Activated naive CD4-positive, alpha-beta T cell treated with anti-CD3 and anti-CD28 coated beads, Interleukin-2, amount 10 ng/mL, durations not matched to agents 7 days and 5 days (primary cell): ENCODE results near the gene USF1.

Experiments used
- CTCF ChIA-PET: fragments of 350-600 bp; sonication (Branson Sonifier 250); formaldehyde crosslinking; loops from one replicate; lab custom pipeline; 2021; ENCODE audit warnings: antibody characterized with exemption; lab: Charles Lee
- DNase-seq: peaks from one replicate; pipeline ENCODE4 v3.0.0-alpha.2; 2020
- H3K27ac Mint-ChIP-seq: one replicate; pipeline ENCODE4 v1.8.0; 2021; ENCODE audit warnings: mild to moderate bottlenecking, moderate library complexity, mixed read lengths
- H3K27me3 Mint-ChIP-seq: one replicate; pipeline ENCODE4 v1.8.0; 2021; ENCODE audit warnings: mild to moderate bottlenecking, mixed read lengths
- H3K36me3 Mint-ChIP-seq: one replicate; pipeline ENCODE4 v1.8.0; 2021; ENCODE audit warnings: mixed read lengths
- H3K4me1 Mint-ChIP-seq: one replicate; pipeline ENCODE4 v1.8.0; 2021; ENCODE audit warnings: mixed read lengths
- H3K4me3 Mint-ChIP-seq: one replicate; pipeline ENCODE4 v1.8.0; 2021; ENCODE audit warnings: mild to moderate bottlenecking, moderate library complexity, mixed read lengths
- H3K9me3 Mint-ChIP-seq: one replicate; pipeline ENCODE4 v1.8.0; 2021; ENCODE audit warnings: mixed read lengths

The USF1 gene

GRCh38 chr1:161052899-161053298, 7.1 kb upstream of the USF1 start:
- Mint-ChIP-seq H3K27me3 (no peaks in the 10 kb centered on the region), H3K4me3 (no peak overlapping the region), H3K4me1 (peaks cover 23% of the 10 kb centered on the region), H3K36me3 (peaks cover 76% of the 10 kb centered on the region), H3K9me3 (no peaks in the 10 kb centered on the region), H3K27ac (no peak overlapping the region)
- CTCF ChIA-PET = no interaction called here
- no peak for DNase-seq

DNA sequence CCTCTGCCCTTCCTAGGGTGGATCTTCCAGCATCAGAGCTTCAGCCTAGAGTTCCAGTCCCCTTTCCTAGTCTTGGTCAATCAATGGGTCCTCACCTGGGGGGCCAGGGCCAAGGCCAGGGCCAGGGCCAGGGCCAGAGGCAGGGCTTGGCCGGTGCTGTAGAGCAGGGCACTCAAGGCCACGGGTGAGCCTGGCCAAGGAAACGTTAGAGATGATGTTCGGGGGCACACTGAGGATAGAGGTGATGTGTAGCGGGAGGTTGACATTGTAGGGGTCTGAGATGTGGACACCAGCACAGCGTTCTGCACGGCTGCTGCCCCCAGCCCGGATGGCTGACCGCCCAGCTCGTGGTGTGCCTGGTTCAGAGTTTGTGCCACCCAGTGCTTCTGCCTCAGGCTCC, 5.4 kb upstream of the USF1 start:
- H3K4me3 Mint-ChIP-seq = no peak overlapping the region
- DNase-seq = no peak
- CTCF ChIA-PET = no interaction called here
- H3K27ac Mint-ChIP-seq = no peak overlapping the region
- H3K4me1 Mint-ChIP-seq = peaks cover 28% of the 10 kb centered on the region
- peaks cover 78% of the 10 kb centered on the region for H3K36me3 Mint-ChIP-seq
- H3K27me3 Mint-ChIP-seq = no peaks in the 10 kb centered on the region
- no peaks in the 10 kb centered on the region for H3K9me3 Mint-ChIP-seq

GRCh38 chr1:161048949-161049722, 3.4 kb upstream of the USF1 start:
- Mint-ChIP-seq H3K27me3 (no peaks in the 10 kb centered on the region), H3K27ac (peak overlapping the region; percentile 70), H3K4me1 (peaks cover 34% of the 10 kb centered on the region), H3K36me3 (peaks cover 81% of the 10 kb centered on the region), H3K4me3 (peak overlapping the region; percentile 4), H3K9me3 (no peaks in the 10 kb centered on the region)
- DNase-seq = no peak
- CTCF ChIA-PET = no interaction called here

DNA sequence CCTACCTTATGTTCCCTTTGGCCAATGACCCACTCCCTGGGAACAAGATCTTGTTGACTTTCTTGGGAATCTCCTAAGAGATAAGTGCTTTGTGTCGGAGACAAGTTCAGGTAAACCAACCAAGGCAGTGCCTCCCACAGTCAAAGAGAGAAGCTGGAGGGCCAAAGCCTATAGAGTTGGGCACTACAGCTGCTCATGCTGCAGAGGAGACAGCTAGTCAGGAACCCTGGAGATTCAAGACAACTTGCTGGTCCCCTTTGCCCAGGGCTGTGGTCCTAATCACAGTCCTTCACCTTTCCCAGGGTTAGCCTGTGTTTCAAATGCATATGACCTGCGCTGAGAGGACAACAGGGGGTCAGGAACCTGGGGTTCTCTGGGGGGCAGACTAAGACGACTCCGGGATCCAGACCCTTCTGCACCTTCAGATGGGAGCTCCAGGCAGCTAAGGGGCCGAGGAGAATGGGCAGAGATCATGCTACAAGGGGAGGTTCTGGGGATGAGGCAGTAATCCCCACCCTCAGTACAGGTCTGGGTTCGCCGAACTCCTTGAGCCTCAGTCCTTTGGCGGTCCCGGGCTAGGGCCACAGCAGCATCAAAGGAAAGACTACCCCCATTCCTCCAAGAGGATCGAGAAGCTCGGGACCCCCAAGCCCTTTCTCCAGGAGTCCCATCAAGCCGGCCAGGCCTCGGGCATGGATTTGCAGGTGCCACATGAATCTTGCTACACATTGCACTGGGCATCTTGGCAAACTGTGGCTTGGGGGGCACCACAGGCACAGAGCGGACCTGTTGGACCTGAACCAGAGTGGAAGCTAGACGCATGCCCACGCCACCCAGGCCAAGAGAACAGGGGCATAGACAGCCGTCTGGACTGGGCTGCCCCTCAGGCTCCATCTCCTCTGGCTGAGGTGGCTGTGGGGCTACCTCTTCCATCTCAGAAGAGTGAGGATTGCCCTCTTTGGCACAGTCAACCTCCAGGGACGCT, 2.0 kb upstream of the USF1 start:
- Mint-ChIP-seq H3K36me3 (peaks cover 74% of the 10 kb centered on the region), H3K9me3 (no peaks in the 10 kb centered on the region), H3K4me3 (no peak overlapping the region), H3K4me1 (peaks cover 43% of the 10 kb centered on the region), H3K27ac (peak overlapping the region; percentile 97), H3K27me3 (no peaks in the 10 kb centered on the region)
- DNase-seq = no peak
- CTCF ChIA-PET = interaction anchor here (0.8 to 4.8 kb wide), 3 partner anchors 23 to 92 kb away, joined by 3 to 35 read pairs (median 33); partner anchors contain the start of genes ARHGAP30 and KLHDC9

- no peak for DNase-seq
- Mint-ChIP-seq H3K4me3 (peak overlapping the region; percentile 86), H3K27ac (peak overlapping the region; percentile 97), H3K9me3 (no peaks in the 10 kb centered on the region), H3K36me3 (peaks cover 76% of the 10 kb centered on the region), H3K4me1 (peaks cover 52% of the 10 kb centered on the region), H3K27me3 (no peaks in the 10 kb centered on the region)
- CTCF ChIA-PET = interaction anchor here (0.5 to 4.8 kb wide), 6 partner anchors 12 to 93 kb away, joined by 3 to 35 read pairs (median 3); partner anchors contain the start of genes ARHGAP30 and KLHDC9
Observed at GRCh38 chr1:161046605-161047228, 940 bp upstream of the USF1 start.

GRCh38 chr1:161044908-161045735, 655 bp downstream of the USF1 start:
- peak; percentile 82 for DNase-seq
- Mint-ChIP-seq H3K27ac (peak overlapping the region; percentile 97), H3K27me3 (no peaks in the 10 kb centered on the region), H3K4me3 (peak overlapping the region; percentile 86), H3K4me1 (peaks cover 57% of the 10 kb centered on the region), H3K36me3 (peaks cover 80% of the 10 kb centered on the region), H3K9me3 (no peaks in the 10 kb centered on the region)
- CTCF ChIA-PET = interaction anchor here (0.7 to 4.8 kb wide), 8 partner anchors 9 to 93 kb away, joined by 3 to 35 read pairs (median 4); partner anchors contain the start of genes ARHGAP30 and KLHDC9

GRCh38 chr1:161044535-161044907, 1.3 kb downstream of the USF1 start:
- no peaks in the 10 kb centered on the region for H3K27me3 Mint-ChIP-seq
- no peaks in the 10 kb centered on the region for H3K9me3 Mint-ChIP-seq
- CTCF ChIA-PET = interaction anchor here (0.9 to 4.8 kb wide), 5 partner anchors 10 to 53 kb away, joined by 3 to 35 read pairs (median 8); partner anchors contain the start of genes ARHGAP30 and KLHDC9
- DNase-seq = no peak
- peaks cover 63% of the 10 kb centered on the region for H3K4me1 Mint-ChIP-seq
- peak overlapping the region; percentile 97 for H3K27ac Mint-ChIP-seq
- peak overlapping the region; percentile 86 for H3K4me3 Mint-ChIP-seq
- peaks cover 80% of the 10 kb centered on the region for H3K36me3 Mint-ChIP-seq

DNA sequence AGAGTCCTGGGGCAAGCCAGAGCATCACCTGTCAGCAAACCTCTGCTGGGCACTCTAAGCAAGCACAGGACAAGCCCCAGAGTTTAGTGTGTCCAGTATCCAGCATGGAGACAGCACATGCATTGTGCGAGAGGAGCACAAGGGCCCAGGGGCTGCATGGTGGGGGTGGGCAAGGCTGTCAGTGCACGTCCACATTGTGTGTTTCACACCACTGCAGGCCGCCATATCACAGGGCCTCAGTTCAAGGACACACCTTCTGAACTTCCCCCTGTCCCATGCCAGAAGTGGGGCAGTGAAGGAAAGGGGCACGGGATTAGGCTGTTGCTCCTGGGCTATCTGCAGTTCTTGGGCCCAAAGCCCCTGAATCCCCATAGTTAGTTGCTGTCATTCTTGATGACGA, 6.2 kb downstream of the USF1 start:
- Mint-ChIP-seq H3K4me1 (peaks cover 52% of the 10 kb centered on the region), H3K36me3 (peaks cover 47% of the 10 kb centered on the region), H3K9me3 (no peaks in the 10 kb centered on the region), H3K27me3 (no peaks in the 10 kb centered on the region), H3K27ac (peak overlapping the region; percentile 88), H3K4me3 (peak overlapping the region; percentile 92)
- no peak for DNase-seq
- CTCF ChIA-PET = interaction anchor here (1.5 to 6.1 kb wide), 6 partner anchors 18 to 60 kb away, joined by 3 to 65 read pairs (median 7); partner anchors contain the start of genes ARHGAP30, F11R and KLHDC9

- H3K4me3 Mint-ChIP-seq = peak overlapping the region; percentile 92
- H3K9me3 Mint-ChIP-seq = no peaks in the 10 kb centered on the region
- H3K27ac Mint-ChIP-seq = peak overlapping the region; percentile 95
- no peaks in the 10 kb centered on the region for H3K27me3 Mint-ChIP-seq
- no peak for DNase-seq
- peaks cover 48% of the 10 kb centered on the region for H3K4me1 Mint-ChIP-seq
- peaks cover 43% of the 10 kb centered on the region for H3K36me3 Mint-ChIP-seq
- CTCF ChIA-PET = interaction anchor here (1.5 to 6.1 kb wide), 4 partner anchors 29 to 57 kb away, joined by 3 to 65 read pairs (median 21); partner anchors contain the start of genes ARHGAP30 and KLHDC9
Observed at GRCh38 chr1:161039154-161039545, 6.6 kb downstream of the USF1 start.

DNA sequence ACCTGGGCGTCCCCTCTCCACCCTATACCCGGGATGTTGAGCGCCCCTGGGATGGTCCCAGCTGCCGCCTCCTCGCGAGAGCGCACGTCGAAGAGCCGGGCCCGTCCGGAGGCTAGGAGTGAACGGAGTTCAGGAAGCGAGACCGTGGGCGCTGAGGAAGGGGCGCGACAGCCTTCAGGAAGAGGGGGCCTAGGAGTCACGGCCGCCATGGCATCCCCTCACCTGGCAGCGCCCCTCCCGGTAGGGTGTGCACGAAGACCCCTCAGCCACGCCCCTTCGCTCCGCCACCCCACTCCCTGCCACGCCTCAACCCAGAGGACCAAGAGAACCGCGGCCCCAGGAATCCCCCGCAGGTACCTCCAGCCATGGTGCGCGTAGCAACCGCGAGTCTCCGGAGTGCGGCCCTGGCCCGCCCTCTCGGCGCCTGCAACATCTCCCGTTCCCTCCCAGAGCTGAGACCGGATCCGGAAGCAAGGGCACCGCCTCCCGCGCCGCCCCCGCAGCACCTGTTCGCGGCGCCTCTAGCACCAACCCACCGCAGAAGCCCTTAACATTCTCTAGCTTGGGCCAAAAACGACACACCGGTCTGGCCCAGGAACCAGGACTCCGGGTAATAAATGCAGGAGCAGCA, 7.1 kb downstream of the USF1 start, which contains the start of gene TSTD1:
TSS of gene TSTD1 (minus strand) at position 442 of the 631 bp plus-strand sequence. CDS start at position 367, 75 bp downstream.
- no peaks in the 10 kb centered on the region for H3K9me3 Mint-ChIP-seq
- peak within 1 kb of the TSS; percentile 95 for H3K27ac Mint-ChIP-seq
- DNase-seq = peak; percentile 91
- CTCF ChIA-PET = interaction anchor here (1.5 to 6.1 kb wide), 4 partner anchors 17 to 58 kb away, joined by 3 to 65 read pairs (median 20); partner anchors contain the start of gene KLHDC9
- peaks cover 43% of the 10 kb centered on the region for H3K36me3 Mint-ChIP-seq
- peak within 1 kb of the TSS; percentile 92 for H3K4me3 Mint-ChIP-seq
- no peaks in the 10 kb centered on the region for H3K27me3 Mint-ChIP-seq
- H3K4me1 Mint-ChIP-seq = peaks cover 48% of the 10 kb centered on the region

DNA sequence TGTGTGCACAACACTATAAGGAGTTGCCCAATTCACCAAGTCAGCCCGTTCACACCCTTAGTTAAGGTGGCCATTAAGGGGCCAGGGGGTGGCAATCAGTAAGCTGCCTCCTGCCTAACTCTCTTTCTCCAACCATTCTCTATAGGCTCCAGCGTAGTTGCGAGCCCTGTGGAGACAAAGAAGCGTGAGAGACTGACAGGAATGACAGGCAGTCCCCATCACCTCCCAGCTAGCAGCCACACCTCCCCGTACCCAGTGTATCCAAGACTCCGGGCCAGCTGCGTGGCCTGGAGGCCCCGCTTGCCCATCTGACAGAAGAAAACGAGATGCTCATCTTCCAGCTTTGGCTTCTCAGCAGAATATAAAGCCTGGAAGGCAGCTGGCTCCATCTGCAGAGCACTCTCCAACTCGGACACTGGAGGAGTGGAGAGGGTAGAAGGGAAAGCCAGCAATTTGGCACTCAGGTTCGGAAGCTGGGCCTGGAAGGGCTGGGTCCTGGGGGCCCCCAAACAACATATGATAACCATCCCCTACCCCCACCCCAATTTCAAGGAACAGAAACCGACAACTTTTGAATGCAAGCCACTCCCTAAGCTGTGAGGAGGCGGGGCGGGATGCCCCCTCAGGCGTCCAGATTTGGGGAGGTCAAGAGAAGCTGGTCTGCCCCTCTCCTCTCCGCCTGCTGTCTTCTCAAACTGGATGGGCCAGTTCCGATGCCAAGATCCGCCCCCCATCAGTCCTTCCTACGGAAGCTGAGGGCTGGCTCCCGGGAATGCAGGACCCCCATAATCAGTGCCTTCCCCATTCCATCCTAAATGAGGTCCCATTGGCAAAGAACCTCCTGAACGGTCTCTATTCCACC, 7.9 kb downstream of the USF1 start:
- Mint-ChIP-seq H3K36me3 (peaks cover 38% of the 10 kb centered on the region), H3K9me3 (no peaks in the 10 kb centered on the region), H3K4me1 (peaks cover 45% of the 10 kb centered on the region), H3K4me3 (peak overlapping the region; percentile 92), H3K27me3 (no peaks in the 10 kb centered on the region), H3K27ac (no peak overlapping the region)
- CTCF ChIA-PET = interaction anchor here (1.5 to 6.1 kb wide), 4 partner anchors 16 to 59 kb away, joined by 3 to 65 read pairs (median 20); partner anchors contain the start of gene KLHDC9
- no peak for DNase-seq
